Activated effector memory CD4-positive, alpha-beta T cell treated with anti-CD3 and anti-CD28 coated beads, Interleukin-2, amount 50 U/mL, for 16 hours (primary cell): Measurements from ENCODE around the gene PTPRM.
"Not testable (repeated sequence)": the region's sequence is repeated elsewhere in the genome, so short reads cannot be mapped to it uniquely, and the experiment has no call there.

Source experiments
- DNase-seq: peaks from one replicate; pipeline ENCODE4 v3.0.0-alpha.2; 2020

Gene PTPRM

DNA sequence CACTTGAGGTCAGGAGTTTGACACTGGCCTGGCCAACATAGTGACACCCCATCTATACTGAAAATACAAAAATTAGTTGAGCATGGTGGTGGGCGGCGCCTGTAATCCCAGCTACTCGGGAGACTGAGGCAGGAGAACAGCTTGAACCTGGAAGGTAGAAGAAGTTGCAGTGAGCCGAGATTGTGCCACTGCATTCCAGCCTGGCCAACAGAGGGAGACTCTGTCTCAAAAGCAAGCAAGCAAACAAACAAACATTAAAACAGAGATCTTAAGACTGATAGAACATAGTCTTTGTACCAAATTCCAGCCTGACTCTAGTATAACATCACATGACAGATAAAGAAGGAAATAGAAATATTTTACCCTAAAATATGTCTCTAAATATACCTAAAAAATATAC is 168.1 kb downstream of the PTPRM start:
- no peak for DNase-seq

DNA sequence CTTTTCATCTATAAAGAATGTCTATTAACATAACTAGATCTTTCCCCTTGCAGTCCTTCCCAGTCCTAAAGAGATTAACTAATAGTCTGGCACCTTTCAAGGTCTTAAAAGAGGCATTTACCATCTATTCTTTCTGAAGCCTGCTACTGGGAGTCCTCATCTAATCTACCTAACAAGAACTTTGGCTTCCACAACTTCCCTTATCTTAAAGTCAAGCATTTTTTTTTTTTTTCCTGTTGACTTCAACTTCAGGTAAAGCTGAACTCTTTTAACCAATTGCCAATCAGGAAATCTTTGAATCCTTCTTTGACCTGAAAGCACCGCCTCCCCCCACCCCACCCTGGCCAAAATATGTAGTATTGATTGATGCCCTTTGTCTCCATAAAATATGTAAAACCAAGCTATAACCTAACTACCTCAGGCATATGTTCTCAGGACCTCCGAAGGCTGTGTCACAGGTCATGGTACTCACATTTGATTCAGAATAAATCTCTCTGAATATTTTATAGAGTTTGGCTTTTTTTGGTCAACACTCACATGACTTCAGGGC is 168.6 kb downstream of the PTPRM start:
- no peak for DNase-seq

DNA sequence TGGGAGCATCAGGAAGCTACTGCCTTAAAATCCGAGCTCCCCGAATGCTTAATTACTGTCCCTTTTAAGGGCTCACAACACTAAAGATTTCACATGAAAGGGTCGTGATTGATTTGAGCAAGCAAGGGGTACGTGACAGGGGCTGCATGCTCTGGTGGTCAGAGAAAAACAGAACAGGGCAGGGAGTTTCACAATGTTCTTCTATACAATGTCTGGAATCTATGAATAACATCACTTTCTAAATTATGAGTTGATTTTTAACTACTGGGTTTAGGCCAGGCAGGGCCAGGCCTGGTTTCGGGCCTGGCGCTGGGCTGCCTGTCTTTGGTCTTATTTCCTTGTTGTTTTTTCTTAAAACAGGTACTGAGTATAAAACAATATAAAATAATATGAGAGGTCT is 169.4 kb downstream of the PTPRM start:
- not testable (repeated sequence) for DNase-seq

DNA sequence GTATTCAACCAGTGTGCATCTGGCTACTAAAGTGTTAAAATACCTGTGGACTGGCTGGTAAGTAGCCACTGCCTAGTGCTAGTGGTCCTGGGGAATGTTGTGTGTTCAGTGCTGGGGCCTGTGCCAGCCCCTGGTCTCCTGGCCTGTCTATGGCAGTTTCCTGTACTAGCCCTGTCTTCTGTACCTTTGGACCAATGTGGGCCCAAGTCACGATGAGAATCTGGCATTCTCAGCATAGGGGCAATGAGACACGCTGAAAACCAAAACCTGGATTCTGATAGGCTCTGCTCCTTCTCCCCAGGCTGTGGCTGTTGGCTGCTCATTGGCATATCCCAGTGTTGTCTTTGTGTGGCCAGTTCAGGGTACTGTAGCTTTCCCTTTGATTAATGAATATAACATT is 170.4 kb downstream of the PTPRM start:
- DNase-seq: no peak

DNA sequence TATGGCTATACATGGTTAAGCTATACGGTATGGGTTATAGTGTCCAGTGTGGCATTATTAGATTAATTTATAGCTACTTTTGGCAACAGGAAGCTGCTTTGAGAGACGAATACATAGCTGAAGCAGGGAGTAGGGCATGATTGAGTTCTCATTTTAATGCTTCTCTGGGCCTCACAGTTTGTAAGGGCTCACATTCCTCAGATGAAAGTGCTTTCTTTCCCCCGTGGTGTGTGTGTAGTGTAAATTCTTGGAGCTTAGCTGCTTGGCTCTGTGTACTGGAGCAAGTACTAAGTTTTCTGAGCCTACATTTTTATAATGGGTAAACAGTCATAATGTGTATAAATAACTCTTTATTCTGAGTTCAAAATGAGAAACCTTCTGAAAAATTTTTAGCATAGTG is 173.7 kb downstream of the PTPRM start:
- DNase-seq: no peak

DNA sequence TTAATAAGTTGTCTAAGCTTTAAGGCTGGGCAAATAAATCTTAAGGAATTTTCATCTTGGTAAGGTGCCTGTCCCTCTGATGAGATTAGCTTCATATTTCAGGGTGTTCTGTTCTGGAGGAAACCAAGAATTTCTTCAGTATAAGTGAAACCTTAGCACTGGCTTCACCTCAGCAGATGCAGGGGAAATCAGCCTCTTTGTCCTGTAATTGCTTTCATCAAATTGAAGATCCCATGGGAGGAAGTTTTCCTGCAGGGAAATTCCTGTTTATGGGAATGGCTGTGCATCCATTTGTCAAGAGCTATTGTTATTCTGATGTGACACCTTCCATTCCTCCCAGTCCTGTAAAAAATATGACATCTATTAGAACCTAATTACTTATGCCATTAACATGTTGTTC is 174.5 kb downstream of the PTPRM start:
- no peak for DNase-seq

DNA sequence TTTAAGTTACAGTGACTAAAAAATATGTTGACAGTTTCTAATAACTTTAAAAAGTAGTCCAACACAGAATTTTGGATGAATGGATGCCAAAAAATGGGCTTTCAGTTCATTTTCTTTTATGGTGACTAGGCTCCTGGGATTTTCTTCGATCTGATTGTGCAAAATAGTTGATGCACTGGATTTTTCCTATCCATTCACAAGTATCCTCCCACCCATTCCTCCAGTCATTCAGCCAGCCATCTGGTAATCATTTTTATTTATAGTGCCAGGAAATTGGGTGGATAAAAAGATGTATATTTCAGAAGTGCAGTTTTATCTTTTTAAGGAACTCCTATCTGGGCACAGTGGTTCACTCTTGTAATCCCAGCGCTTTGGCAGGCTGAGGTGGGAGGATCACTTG is 175.1 kb downstream of the PTPRM start:
- DNase-seq: no peak

DNA sequence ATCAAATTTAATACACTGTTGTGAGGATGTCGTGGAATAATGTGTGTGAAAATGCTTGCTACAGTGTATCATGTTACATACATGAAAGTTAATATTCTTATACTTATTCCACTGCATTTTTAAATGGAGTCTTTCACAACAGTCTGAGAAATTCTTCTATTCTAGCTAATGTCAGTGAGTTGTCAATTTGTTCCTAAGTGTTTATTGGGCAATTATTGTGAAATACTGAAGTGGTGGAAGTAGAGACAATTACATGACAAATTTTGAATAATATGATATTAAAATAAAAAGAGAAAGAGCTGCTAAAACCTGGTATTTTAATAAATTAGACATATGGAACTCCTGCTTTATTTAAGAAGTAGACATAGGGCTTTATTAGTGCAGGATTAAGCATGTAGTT is 176.1 kb downstream of the PTPRM start:
- no peak for DNase-seq

DNA sequence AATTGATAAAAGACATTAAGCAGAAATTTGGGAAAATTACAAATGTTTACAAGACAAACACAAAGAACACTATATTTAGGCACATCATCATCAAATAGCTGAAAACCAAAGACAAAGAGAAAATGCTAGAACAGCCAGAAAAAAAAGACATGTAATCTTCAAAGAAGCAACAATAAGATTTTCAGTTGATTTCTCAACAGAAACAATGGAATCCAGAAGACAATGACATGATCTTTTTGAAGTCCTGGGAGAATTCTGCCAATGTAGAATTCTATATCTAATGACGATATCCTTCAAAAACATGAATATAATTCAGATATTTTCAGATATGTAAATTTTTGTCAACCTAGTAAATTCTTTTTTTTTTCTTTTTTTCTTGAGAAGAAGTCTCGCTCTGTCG is 179.0 kb downstream of the PTPRM start:
- no peak for DNase-seq

DNA sequence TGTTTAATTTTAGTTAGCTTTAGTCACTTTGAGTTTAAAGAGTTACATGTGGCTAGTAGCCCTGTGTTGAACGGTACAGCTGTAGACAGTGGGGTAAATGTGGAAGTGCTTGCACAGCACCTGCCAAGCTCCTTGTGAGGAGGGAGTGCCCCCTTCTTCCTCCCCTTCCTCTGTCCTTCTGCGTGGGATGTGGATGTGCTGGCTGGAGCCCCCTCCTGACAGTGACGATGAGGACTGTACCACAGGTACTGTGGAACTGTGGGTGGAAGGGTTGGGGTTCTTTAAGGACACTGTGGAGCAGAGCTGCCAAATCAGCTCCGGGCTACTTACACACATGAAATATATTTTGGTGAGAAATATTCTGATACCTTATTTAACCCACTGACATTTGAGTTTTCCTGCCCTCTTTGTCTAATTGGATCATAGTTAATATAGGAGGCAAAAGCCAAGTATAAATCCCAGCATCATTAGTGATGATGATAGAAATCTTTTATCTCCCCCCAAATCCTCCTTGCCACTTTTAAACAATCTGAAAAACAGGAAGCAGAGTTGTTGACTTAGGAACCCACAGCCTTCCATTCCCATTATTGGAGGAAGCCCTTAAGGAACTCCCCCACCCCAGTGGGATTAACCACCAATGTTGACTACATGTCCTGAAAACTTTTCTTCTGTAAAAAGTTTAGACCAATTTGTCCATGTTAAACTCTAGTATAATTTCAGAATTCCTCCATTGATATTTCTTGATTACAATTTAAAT is 181.3 kb downstream of the PTPRM start:
- DNase-seq: no peak

DNA sequence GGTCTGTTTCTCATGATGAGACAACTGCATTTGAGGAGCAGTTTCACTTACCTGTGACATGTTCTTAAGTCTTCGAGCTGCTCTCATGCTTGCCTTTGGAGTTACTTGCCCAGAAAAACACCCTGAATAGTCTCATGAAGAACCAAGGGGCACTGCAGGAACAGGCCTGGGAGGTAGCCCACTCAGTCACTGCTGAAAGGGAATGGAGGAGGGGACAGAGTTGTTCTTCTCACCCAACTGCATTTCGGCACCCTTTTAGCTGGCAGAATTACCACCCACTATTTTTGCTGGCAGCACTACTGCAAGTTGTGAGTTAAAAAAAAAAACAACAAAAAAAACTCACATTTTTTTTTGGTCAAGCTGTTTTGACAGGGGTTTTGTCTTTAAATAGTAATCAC is 181.9 kb downstream of the PTPRM start:
- DNase-seq: no peak

DNA sequence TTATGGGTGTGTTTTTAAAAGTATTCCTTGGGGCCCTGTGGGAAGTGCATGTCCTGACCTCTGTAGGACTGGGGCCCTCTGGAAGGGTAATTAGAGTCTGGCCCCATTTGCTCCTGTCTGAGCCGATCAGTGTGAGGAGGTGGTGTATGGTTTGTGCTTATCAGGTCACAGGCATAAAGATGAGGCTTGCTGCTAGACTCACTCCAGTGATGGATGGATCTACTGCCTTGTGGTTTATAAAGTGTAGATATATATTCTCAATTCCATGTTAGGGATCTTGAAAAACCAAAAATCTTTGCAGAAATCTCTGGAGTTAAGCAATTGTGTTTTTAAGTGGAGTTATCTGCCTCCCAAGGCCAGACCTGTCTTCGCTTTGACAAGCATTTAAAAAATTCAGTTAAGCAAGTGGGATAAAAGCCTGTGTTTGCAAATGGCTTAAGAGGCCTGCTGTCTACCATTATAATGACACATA is 182.4 kb downstream of the PTPRM start:
- DNase-seq: no peak

DNA sequence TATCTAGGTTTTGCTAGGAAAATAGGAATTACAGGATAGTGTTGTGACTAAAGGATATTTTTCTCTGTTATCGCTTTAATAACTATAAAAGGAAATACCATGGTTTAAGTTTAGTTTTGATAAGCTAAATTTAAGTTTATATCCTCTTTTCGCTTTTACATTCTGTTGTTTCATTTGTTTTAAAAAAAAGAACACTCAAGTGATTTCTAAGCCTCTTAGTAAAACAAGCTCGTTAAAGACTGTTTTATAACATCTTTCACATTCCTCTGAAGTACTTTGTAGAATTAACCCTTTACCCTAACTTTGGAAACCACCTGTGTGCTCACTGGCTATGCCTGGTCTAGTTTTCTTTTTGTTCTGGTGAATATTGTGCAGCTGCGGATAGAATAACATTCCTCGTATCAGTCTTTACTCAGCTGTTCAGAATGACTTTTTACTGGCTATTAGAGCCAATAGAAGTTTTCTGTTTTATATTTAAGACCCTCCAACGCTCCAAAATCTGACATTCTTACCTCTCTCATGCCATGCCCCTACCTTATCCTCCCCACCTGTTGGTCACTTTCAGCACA is 183.1 kb downstream of the PTPRM start:
- no peak for DNase-seq

DNA sequence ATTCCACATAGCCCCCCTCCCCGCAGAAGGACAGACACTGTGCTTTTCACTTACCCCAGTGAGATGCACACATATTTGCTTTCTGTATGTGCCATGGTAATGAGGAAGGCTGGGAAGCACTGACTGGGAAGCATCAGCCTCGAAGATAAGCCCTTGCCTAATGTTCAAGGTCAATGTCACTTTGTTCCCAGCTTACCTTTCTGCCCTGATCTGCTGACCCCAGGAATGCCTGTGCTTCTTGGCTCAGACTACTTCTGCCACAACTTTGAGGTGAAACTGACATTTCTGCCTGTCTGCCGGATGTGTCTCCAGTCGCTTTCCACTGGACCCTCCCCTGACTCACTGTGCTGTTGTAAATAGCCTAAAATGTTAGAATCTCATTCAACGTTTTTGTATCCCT is 183.8 kb downstream of the PTPRM start:
- no peak for DNase-seq

DNA sequence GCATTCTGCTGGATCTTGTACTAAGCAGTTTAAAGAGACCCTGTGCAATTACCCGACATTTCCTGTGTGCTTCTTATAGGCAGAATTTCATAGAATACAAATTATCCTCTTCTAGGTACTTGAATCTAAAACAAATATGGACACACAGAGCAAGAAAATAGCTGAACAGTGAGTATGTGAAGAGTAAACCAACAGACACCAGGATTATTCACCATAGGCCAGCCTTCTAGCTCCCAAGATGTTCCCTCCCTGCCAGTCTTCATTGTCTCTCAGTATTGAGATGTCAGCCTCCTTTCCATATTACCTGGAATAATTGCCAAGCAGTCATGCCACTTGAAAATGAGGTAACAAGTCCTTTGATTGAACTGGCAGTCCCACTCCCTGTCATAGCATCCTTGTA is 187.1 kb downstream of the PTPRM start:
- no peak for DNase-seq

DNA sequence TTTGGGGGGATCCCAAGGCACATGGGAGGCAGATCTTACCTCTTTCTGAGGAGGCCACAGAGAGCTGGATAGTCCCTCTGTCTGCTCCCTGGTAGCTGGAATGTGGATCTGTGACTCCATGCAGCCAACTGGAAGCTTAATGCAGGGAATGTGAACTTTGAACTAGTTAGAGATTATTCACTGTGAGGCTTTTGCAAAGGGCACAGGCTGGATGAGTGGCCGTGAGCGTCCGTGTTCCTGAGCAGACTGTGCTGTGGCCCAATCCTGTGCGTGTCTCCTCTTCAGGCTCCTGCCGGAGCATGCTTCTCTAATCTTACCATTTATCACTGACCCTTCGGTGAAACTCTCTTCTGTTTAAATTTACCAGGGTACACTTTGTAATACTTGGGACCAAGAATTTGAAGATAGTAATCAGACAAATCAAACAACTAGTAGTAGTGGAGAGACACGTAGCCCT is 187.6 kb downstream of the PTPRM start:
- DNase-seq: no peak

DNA sequence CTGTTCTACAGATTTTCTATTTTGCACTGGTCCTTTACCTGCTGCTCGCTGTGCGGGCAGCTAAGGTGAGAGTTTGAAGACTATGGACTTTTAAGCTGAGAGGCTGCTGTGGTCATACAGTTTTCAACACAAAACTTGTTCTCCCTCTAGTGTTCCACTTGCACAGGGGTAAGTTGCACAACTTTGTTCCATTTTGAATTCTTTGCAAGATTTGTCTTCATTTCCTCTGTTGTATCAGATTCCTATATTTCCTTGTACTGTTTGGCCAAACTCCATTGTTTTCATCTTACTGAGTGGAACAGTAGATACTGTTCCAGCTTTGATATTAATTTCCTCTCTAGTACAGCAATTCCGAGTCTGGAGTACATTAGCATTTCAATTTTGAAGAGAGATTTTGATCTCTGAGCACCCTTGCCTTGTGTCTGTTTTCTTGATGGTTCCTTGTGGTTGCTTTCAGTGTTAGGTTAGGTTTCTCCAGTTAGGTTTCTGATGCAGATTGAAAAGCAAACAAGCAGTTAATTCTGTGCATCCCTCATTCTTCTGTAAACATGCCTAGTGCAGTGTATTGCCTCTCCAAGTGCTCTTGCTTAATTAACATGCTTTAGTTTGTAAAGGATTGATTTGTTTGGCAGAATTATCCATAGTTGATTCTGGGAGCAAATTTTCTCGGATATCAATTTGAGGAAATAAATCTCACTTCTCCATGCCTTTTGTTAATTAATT is 188.8 kb downstream of the PTPRM start:
- no peak for DNase-seq

DNA sequence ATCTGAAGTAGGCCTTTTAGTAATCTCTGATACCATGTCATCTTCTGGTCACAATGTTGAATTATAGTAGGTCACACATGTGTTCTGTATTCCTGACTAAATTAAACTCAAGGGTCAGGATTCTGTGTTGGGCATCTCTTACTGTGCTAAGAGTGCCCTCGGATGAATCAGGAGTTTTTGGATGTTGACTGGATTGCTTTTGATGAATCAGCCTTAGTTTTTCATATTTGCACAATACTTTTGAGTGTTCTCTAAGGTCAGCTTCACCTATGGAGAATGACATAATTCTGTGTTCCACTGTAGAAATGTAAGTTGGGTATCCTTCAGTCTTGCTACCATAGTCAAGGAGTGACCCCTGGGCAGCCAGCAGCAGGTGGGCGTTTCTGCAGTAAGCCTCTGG is 190.1 kb downstream of the PTPRM start:
- DNase-seq: no peak

DNA sequence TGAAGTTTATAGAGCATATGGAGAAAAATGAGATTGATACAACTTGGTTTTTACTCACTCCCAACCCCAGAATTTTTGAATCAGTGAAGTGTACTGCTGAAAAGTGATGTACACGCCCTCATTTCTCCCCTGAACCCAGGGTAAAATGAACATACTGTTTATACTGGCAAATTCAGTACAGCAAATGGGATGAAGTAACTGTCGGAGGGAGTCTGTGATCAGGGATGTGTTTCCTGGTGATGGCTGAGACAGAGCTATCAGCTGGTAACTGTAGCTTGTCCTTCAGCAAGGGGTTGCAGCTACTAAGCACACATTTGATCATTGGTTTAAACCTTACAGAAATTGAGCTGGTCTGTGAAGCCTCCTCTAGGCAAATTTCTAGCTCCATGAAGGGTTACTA is 191.6 kb downstream of the PTPRM start:
- no peak for DNase-seq

DNA sequence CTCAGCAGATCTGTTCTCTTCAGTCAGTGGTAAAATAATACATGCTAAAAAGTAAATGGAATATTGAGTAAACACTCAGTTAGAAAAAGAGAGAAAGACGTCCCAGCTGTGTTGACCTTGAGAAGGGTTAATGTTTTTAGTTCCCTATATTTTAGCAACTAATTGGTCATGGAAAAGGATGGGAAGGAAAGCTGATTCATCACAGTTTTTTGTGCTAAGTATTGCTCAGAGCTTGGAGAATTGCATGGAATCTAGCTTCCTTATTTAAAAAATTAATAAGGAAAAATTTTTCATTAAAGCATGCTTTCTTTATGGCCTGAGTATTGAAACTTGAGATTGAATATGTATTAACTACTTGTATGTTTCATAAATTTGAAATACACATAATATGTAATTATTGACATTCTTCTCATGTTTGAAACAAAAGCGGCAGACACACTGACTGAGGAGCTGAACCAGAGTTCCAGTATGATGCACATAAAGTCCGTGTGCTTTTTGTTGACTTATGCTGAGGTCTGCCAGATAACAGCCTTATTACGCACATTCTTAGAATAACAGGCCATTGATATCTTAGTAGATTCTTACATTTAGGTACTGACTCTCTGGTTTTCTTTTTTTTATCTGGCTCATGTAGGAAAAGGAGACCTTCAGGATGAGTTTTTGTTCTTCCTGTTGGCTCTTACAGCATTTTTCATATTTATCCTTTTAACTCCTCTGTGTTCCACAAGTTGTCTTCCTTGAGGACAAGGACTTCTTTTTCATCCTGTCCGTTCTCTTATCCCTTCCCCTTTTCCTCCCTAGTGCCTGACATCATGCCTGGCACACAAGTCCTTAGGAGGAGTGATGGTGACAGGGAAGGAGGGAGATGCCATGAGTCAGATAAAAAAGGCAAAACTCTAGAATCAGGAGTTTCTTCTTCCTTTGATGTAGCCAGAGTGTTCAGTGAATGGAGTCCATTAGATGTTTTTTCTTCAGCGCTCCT is 194.1 kb downstream of the PTPRM start:
- DNase-seq: no peak

DNA sequence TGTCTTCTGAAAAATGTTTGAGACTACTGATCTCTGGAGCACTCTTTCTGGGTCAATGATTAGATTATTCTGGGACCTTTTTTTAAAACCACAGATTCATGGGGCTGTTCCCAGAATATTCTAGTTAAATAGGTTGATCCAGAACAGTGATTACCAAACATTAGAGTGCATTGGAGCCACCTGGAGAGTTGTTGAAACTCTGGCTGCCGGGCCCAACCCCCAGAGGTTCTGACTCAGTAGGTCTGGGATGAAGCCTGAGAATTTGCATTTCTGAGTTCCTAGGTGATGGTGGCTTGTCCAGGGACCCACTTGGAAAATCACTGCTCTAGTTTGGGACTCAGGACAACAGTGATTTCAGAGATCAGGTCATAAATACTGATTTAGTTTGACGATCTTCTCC is 197.3 kb downstream of the PTPRM start:
- DNase-seq: no peak

DNA sequence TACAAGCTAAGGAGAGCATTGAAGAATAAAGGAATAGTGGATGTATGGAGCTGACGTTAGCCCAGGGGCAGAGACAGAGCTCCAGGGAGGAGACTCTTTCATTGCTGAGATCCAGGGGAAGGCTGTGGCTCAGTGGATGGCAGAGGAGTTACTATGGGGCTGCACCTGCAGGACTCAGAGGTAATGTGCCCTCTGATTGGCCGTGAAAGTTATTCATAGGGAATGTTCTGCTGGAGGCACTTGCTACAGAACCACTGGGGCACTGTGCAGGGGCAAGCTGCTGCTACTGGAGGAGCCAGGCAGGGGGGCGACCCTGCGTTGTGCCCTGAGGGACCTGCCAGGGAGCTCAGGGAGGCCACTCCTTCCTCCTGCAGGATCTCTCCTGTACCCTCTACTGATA is 199.2 kb downstream of the PTPRM start:
- DNase-seq: no peak

DNA sequence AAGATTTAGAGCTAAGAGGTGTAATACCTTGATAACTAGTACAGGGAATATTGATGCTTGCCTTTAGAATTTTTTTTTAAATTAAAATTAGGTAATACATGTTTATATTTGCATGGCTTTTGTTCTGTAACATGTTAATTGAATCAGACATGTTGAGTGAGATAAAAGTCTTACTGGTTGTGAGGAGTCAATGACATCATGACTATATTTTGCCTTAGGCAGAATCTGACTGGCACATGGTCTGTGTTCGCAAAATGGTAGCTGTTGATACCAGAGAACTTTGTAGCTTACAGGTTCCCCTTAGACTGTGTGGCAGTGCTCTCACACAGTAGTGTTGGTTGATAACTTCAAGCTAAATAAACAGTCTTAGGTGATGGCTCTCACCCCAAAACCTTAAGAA is 199.7 kb downstream of the PTPRM start:
- DNase-seq: no peak
